Measurements from ENCODE around the gene EXOSC6. TPM values are rescaled to one million over a fixed set of nuclear protein-coding genes. Genes with fewer than 3 reads are reported as not detected.
A peak's percentile ranks its signal among the peaks of the same experiment; 100 is the strongest.
"Not testable (repeated sequence)": the region's sequence is repeated elsewhere in the genome, so short reads cannot be mapped to it uniquely, and the experiment has no call there.

EXOSC6 gene
- 33.4 and 45.5 TPM in 2 replicates for total RNA-seq
- 23.5 TPM for polyA plus RNA-seq (2012)

DNA sequence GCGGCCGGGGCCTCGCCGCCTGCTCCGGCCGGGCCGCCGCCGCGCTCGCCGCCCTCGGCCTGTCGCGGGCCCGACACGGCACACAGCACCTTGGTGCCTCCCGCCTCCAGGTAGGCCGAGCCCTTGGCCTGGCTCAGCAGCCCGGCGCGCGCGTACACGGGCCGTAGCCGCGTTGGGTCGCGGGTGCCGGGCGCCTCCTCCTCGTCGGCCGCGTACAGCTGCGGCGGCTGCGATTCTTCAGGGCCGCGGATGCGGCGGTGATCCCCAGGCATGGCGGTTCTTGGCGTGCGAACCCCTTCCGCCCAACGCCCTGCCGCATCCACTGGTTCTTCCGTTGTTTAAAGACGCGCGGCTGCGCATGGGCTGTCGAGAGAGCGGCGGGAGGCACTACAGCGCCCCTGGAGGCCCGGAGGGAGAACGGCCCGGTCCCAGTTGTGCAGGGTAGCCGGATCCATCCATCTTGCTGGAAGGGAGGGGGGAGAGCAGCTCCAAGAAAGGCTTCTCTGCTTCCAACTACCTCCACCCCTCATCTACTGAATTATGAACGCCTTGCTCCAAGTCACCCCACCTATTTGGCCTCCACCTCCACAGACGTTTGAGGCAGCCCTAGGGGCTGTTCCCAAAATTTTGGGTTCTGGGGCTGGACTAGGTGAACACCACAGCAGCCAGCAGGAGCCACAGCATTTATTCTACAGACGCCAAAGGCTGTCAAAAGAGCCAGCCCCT is at the start of gene EXOSC6:
EXOSC6 (minus strand) TSS at position 312 of the 726 bp plus-strand sequence; CDS start at position 272, 40 bp downstream.
- peak; percentile 95 for DNase-seq (ENCODE audit: low read depth)

DNA sequence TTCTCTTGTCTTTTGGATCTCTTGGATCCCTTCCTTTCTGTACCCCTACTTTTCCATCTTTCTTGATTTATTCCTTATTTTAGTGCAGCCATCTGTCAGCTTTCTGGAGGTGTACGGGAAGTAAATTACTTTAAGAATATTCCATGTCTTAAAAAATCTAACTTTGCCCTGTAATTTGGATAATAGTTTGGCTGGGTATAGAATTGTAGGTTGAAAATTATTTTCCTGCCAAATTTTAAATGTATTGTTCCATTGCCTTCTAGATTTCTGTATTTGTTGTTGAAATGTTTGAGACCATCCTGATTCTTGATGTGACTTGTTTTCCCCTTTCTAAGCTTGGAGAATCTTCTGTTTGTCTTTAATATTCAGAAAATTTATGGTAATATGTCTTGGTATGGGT is 49.4 kb upstream of the EXOSC6 start:
- DNase-seq (ENCODE audit: low read depth), result no peak

DNA sequence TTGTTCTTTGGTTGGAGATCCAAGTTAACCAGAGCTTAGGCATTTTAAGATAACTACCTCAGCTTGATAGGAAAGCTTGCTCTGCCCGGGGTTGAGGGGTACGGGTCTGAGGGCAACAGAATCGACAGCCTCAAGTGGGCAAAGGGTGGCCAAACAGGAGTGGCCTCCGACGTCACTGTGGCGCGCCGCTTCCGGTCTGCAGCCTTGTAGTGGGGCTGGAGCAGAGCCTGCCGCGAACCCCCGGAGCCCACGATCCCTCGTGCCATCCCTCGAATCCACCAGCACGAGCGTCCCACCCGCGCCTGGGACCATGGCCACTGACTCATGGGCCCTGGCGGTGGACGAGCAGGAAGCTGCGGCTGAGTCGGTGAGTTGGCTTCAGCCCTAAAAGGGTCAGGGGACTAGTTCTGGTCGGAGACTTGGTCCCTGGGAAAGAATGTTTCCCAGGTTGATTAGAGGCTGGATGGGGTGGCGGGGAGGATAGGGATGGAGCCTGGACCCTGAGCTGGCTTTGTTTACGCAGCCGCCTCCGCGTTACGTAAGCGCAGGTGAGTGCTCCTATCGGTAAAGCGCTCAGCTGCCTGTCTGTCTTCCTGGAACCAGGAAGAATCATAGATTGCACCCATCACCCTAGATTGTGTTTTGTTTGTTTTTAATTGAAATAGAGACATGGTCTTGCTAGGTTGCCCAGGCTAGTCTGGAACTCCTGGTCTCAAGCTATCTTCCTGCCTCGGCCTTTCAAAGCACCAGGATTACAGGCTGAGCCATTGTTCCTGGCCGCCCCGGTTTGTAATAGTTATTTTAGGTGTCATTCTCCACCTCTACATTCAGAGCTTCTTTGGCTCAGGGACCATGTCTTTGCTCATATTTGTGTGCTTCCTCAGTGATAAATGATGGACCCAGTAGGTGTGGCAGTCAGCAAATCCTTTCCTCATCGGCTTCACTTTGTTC is 47.5 kb upstream of the EXOSC6 start, which contains the start of gene DDX19B:
DDX19B (plus strand) TSS at position 199 of the 951 bp plus-strand sequence; CDS start at position 311, 112 bp downstream.
- DNase-seq (ENCODE audit: low read depth), result peak; percentile 79

DNA sequence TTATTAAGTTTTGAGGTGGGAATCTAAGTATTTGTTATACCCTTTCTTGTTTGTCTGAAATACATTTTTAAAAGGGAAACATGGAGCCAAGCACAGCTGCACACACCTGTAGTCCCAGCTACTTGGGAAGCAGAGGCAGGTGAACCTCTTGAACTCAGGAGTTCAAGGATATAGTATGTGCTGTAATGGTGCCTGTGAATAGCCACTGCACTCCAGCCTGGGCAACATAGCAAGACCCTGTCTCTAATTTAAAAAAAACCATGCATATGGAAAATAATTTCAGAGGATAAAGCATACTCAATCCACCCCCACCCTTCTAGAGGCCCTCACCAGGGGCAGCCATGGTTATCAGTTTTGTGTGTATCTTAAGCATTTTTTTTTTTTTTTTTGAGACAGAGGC is 43.9 kb upstream of the EXOSC6 start:
- DNase-seq (ENCODE audit: low read depth), result no peak

DNA sequence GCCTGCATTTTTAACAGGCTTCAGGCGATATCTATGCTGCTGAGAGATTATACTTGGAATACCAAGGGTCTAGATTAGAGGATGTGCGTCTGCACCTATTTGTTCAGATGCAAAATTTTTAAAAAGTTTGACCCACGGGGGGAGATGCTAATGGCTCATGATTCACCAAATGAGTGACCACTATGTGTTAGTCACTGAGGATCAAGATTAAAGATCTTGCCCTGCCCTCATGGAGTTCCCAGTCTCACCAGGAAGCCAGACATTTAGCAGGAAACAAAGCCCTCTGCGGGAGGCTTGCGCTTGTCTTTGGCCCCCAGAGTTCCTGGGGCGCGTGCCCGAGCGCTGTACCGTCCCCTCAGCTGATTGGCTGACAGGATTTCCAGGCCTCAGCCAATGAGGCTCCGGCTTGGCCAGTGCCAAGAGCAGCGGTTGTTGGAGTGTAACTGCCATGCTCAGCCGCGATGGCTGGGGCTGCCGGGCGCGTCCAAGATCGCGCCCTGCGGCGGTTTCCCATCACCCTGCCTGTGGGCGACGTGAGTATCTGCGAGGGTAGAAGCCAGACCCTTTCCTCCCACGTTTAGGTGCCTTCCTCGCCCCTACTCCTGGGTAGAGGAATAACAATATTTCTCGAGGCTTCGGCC is 42.8 kb upstream of the EXOSC6 start:
- DNase-seq (ENCODE audit: low read depth), result no peak

DNA sequence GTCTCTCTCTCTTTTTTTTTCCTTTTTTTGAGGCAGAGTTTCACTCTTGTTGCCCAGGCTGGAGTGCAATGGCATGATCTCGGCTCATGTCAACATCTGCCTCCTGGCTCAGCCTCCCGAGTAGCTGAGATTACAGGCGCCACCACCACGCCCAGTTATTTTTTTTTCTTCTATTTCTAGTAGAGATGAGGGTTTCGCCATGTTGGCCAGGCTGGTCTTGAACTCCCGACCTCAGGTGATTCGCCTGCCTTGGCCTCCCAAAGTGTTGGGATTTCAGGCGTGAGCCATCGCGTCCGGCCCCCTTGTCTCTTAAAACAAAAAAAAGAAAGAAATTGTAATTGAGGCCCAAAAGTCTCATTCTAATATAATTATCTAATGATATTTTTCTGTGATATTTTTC is 40.4 kb upstream of the EXOSC6 start:
- DNase-seq (ENCODE audit: low read depth), result not testable (repeated sequence)

DNA sequence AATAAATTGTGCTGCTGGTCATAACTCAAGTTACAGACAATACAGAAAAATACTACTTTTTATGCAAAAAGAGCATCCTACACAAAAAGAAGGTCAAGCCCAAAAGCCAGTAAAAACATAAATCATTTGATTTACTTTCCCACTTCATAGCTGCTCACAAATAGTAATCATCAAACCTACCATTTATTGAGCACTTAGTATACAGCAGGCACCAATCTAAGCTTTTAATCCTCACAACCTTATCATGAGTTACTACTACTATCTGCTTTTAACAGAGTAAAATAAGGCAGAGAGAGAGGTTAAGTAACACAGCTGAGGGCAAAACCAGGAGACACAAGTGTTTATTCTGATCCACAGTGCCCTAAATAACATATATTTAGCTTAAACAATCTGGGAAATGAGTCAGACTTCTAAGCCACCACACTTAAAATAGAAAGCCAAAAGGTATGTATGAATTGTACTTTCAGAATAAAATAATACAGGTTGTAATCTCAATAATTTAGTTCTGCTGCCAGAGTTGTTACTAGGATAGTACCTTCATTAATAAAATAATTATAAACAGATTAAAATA is 39.3 kb upstream of the EXOSC6 start:
- DNase-seq (ENCODE audit: low read depth), result no peak

DNA sequence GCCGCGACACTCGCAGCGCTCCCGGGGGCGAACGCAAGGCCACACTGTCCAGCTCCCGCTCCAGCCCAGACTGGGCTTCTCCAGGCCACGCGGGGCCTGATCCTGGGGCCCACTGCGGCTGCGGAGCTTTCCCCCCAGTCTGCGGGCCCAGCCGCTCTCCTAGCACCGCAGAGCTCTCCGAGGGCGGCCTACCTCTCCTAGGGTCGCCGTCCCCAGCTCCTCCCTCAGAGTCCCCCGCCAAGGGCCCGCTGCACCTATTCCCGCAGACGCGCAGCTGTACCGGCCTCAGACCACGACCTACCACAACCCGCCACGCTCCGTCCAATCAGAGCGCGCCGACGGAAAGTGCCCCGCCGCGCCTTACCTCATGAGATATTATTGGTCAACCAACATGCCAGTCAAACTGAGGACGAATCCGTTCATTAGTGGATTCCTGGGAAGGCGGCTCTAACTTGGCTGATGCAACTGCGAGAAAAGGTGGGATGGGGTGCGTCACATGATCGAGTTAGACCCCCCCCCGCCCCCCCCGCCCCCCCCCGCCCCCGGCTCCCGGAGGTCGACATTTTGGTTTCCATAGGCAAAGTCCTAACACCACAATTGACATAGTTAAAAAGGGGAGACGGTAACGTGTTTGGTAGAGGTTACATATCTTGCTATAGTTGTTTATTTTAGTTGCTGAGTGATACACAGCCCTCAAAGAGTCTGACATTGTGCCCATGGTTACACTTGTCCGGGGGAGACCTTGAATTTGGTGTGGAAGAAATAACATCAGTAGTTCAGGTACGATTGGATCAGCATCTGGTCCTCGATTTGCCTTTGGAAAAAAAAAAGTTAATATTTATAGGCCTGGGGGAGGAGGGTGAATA is 37.7 kb upstream of the EXOSC6 start, which contains the start of gene AARS1:
AARS1 (minus strand) TSS at position 278 of the 866 bp plus-strand sequence. CDS start 6,743 bp downstream, outside the sequence.
- peak; percentile 100 for DNase-seq (ENCODE audit: low read depth)

DNA sequence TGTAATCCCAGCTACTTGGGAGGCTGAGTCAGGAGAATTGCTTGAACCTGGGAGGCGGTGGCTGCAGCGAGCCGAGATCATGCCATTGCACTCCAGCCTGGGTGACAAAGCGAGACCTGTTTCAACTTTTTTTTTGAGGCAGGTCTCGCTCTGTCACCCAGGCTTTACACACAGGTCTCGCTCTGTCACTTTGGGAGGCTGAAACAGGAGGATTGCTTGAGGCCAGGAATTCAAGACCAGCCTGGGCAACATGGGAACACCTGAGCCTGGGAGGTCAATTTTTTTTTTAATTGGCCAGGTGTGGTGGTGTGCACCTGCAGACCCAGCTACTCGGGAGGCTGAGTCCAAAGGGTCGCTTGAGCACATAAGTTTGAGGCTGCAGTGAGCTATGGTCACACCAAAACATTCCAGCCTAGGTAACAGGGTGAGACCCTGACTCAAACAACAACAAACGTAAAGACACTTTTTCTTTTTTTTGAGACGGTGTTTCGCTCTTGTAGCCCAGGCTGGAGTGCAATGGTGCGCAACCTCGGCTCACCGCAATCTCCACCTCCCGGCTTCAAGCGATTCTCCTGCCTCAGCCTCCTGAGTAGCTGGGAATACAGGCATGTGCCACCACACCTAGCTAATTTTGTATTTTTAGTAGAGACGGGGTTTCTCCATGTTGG is 35.7 kb upstream of the EXOSC6 start:
- not testable (repeated sequence) for DNase-seq (ENCODE audit: low read depth)

DNA sequence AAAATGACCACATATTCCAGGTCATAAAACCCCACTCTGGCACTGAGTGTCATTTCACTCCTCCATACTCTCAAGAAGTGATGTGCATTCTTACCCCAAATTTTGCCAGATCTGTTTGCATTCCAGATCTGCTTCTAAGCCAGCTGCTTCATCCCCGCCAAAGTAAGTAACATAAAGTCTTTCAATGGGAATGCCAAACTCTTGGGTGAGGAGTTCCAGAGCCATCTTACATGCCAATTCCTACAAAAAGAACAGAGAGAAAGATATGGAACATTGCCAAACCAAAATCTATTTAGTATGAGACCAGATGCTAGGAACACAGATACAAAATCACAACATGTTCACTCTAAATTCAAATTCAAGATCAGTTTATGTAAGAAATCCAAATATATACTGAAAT is 24.7 kb upstream of the EXOSC6 start:
- no peak for DNase-seq (ENCODE audit: low read depth)

DNA sequence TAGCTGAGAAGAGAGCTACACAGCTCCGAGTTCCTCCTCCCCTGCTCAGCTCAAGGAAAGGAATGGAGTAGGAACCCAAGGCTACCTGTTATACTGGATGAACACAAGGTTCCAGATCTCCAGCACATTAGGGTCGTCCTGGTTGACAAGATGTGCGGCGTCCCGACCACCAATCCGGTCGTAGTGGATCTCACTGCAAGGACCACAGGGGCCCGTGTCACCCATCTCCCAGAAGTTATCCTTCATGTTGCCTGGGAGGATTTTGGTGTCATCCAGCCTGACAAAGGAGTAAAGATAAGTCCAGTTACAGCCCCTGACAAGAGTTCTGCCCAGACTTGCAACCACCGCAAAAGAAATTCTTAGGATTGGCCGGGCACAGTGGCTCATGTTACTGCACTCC is 20.0 kb upstream of the EXOSC6 start:
- DNase-seq (ENCODE audit: low read depth), result no peak

DNA sequence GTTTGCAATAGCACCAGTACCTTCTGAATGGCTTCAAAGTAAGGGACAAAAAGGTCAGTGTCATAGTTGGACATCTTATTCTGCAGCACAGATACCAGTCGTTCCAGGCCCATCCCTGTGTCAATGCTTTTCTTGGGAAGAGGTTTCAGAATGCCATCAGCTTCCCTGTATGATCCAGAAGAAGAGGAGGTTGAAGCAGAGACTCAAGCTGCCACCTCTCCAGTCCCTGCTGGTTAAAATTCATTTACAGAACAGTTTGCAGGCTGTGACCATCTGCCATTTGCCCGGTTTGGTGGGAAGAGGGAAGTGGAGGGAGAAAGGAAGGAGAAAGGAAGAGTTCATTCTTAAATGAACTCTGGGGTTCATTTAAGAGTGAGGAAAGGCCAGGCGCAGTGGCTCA is 18.4 kb upstream of the EXOSC6 start:
- no peak for DNase-seq (ENCODE audit: low read depth)

DNA sequence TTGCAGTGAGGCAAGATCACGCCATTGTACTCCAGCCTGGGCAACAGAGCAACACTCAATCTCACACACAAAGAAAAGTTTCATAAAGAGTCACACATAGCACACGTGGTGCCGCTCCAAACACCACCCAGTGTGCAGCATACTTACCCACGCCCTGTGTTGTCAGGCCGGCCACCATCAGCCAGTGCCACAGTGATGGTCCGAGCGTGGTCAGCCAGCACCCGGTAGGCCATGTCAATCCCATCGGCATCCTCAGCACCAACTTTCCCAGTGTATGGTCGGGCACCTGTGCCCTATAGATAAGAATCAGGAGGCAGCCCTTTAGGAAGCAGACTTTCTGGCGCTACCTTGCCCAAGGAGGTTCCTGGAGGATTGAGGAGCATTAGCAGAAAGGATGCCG is 17.7 kb upstream of the EXOSC6 start:
- no peak for DNase-seq (ENCODE audit: low read depth)

DNA sequence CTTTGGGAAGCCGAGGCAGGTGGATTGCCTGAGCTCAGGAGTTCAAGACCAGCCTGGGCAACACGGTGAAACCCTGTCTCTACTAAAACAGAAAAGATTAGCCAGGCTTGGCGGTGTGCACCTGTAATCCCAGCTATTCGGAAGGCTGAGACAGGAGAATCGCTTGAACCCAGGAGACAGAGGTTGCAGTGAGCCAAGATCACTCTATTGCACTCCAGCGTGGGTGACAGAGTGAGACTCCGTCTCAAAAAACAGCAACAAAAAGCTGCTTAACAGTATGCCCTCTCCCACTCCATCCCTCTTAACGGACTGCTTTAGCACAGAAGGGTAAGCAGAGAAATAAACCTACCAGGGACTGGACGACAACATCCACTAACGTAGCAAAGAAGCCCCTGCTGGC is 16.2 kb upstream of the EXOSC6 start:
- not testable (repeated sequence) for DNase-seq (ENCODE audit: low read depth)

DNA sequence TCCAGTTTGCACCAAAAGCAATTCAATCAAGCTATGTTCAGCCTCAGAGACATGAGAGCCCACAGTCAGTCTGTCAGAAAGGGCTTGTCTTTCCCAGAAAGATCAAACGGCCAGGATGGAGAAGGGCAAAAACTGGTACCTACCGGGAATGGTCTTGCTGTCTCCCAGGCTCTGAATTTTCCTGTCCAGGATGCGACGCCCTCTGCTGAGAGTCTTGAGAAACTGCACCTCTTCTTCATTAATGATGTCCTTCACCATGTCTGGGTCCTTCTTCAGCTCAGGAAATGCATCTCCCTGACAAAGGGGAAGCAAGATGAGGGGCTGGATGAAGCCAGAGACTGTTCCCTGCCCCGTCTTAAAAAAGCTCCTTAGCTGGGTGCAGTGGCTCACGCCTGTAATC is 15.8 kb upstream of the EXOSC6 start:
- peak; percentile 49 for DNase-seq (ENCODE audit: low read depth)

DNA sequence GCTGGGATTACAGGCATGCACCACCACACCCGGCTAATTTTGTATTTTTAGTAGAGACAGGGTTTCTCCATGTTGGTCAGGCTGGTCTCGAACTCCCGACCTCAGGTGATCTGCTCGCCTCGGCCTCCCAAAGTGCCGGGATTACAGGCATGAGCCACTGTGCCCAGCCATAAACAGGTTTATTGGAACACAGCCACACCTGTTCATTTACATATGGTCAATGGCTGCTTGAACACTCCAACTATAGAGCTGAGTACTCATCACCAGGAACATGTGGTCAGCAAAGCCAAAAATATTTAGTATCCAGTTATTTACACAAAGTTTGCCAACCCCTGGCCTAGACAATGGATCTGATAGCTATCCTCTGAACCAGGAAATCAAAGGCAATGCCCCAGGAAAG is 8.2 kb upstream of the EXOSC6 start:
- not testable (repeated sequence) for DNase-seq (ENCODE audit: low read depth)

DNA sequence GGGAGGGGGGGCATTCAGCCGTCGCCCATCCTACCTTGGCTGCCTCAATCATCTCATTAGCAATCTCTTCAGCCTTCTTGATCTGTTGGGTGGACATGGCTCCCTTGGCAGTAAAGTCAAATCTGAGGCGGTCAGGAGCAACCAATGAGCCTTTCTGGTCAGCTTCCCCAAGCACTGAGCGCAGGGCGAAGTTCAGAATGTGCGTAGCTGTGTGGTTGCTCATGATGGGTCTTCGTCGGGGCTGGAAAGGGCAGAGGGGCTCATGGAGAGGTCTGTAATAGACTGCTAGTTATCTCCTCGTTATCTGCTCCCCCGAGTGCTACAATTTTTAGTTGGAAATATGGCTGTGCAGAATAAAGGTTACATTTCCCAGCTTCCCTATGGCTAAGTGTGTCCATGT is 7.2 kb upstream of the EXOSC6 start:
- DNase-seq (ENCODE audit: low read depth), result no peak

DNA sequence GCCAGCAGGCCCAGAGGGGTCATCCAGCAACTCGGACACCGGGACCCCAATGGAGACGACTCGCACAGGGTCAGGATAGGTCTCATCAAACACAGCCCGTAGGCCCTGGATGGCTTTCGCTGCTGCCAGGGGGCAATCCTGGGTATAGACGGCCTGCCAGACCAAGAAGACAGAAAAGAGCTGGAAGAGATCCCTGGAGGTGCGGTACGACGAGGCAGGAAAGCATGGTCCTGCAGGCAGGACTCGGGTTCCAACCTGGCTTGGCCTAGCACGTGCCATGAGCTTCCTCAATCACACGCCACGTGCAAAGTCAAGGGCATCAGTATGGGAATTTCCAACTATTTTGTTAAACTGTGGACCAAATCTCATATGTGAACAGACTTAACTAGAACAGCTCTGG is 6.3 kb upstream of the EXOSC6 start:
- DNase-seq (ENCODE audit: low read depth), result no peak

DNA sequence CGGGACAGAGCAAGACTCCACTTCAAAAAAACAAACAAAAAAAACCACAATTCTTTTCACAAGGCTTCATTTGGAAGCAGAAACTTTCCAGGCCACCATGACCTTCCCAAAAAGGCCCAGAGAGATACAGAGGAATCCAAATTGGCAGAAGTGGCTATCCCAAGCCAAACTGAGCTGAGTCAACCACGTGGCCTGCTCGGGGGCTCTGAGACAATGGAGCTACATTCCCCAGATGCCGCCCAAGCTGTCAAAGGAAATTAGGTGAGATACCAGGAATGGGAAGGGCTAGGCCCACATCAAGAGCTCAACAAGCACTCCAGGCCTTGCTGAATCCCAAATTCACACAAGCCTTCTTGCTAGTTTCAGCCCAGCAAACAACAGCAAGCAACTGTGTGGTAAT is 5.7 kb upstream of the EXOSC6 start:
- peak; percentile 37 for DNase-seq (ENCODE audit: low read depth)

DNA sequence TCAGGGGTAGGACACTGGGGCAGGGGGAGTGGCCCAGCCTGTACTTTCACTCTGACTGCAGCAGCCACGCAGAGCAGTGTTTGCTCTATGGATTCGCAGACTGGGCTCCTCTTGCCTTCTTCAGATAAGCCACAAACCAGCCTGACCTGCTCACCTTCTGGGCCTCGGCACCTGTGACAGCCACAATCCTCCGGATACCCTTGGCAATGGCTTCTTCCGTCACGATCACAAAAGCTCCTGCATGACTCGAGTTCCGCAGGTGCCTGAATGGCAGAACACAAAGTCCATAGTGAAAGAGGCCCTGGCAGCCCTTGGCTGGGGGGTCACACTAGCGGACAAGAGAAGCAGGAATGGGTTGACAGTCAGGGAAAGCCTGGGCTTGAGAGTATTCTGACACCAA is 3.8 kb upstream of the EXOSC6 start:
- DNase-seq (ENCODE audit: low read depth), result no peak
